Measurements from ENCODE around the gene STARD6.

GRCh38 chr18:54359233-54359632 lies 1.6 kb upstream of the STARD6 start:
- TF ChIP-seq EZH2 (IDR thresholded peaks at IDR 0.05; ENCODE audit: borderline replicate concordance, low read depth, low read length, poor library complexity, severe bottlenecking), result no peak
- no peak for TF ChIP-seq CTCF (conservative IDR thresholded peaks at IDR 0.05; ENCODE audit: low read depth, low read length)
